IPS-20b (cell line): ENCODE measurements around the gene TESK2.

ENCODE experiments used
- H3K27ac ChIP-seq: one replicate; pipeline ENCODE4 v1.5.1; 2013; ENCODE audit warnings: low read length
- H3K27me3 ChIP-seq: 2 replicates; pipeline ENCODE4 v1.6.1; 2013; ENCODE audit warnings: mild to moderate bottlenecking, low read length, inconsistent platforms; ENCODE audit not compliant: insufficient read depth
- H3K36me3 ChIP-seq: 2 replicates; pipeline ENCODE4 v1.6.1; 2013; ENCODE audit warnings: low read depth, mild to moderate bottlenecking, inconsistent platforms, low read length, moderate library complexity; ENCODE audit not compliant: insufficient read depth
- H3K4me1 ChIP-seq: 2 replicates; pipeline ENCODE4 v1.6.1; 2013; ENCODE audit warnings: mild to moderate bottlenecking, control low read depth, inconsistent platforms, low read length, moderate library complexity; ENCODE audit not compliant: insufficient read depth
- H3K4me3 ChIP-seq: 2 replicates; pipeline ENCODE4 v1.5.1; 2013; ENCODE audit warnings: mild to moderate bottlenecking, low read length, inconsistent platforms
- H3K9ac ChIP-seq: 2 replicates; pipeline ENCODE4 v1.6.1; 2013; ENCODE audit warnings: low read depth, mild to moderate bottlenecking, inconsistent platforms, low read length, moderate library complexity
- H3K9me3 ChIP-seq: 2 replicates; pipeline ENCODE4 v1.6.1; 2013; ENCODE audit warnings: mild to moderate bottlenecking, low read depth, low read length, inconsistent platforms; ENCODE audit not compliant: insufficient read depth

TESK2 gene

GRCh38 chr1:45305231-45305630 is 185.7 kb downstream of the TESK2 start:
- H3K4me3 ChIP-seq, result no peak overlapping the region; the same call in 1 of the 2 replicates
- H3K4me1 ChIP-seq, result peaks cover 34% of the 10 kb centered on the region
- peak overlapping the region; percentile 92; the same call in 1 of the 2 replicates for H3K9ac ChIP-seq
- no peaks in the 10 kb centered on the region for H3K27me3 ChIP-seq
- H3K9me3 ChIP-seq, result no peaks in the 10 kb centered on the region
- no peaks in the 10 kb centered on the region for H3K36me3 ChIP-seq
- no peak overlapping the region for H3K27ac ChIP-seq

GRCh38 chr1:45304311-45305081 is 186.5 kb downstream of the TESK2 start:
- peak overlapping the region; percentile 92; the same call in 1 of the 2 replicates for H3K9ac ChIP-seq
- H3K4me3 ChIP-seq, result peak overlapping the region; percentile 88
- peaks cover 34% of the 10 kb centered on the region for H3K4me1 ChIP-seq
- no peaks in the 10 kb centered on the region for H3K9me3 ChIP-seq
- peak overlapping the region; percentile 91 for H3K27ac ChIP-seq
- no peaks in the 10 kb centered on the region for H3K27me3 ChIP-seq
- H3K36me3 ChIP-seq, result no peaks in the 10 kb centered on the region

- peaks cover 34% of the 10 kb centered on the region for H3K4me1 ChIP-seq
- peak overlapping the region; percentile 92 for H3K9ac ChIP-seq
- H3K9me3 ChIP-seq, result no peaks in the 10 kb centered on the region
- H3K36me3 ChIP-seq, result no peaks in the 10 kb centered on the region
- no peaks in the 10 kb centered on the region for H3K27me3 ChIP-seq
- H3K27ac ChIP-seq, result peak overlapping the region; percentile 91
- peak overlapping the region; percentile 88 for H3K4me3 ChIP-seq
Measured at GRCh38 chr1:45303520-45304310, 187.2 kb downstream of the TESK2 start.

GRCh38 chr1:45302505-45303150 is 188.3 kb downstream of the TESK2 start:
- Histone ChIP-seq H3K27ac (no peak overlapping the region), H3K27me3 (no peaks in the 10 kb centered on the region), H3K36me3 (no peaks in the 10 kb centered on the region), H3K9ac (peak overlapping the region; percentile 88; the same call in 1 of the 2 replicates), H3K4me3 (peak overlapping the region; percentile 85), H3K9me3 (no peaks in the 10 kb centered on the region), H3K4me1 (peaks cover 34% of the 10 kb centered on the region)

- no peaks in the 10 kb centered on the region for H3K27me3 ChIP-seq
- no peaks in the 10 kb centered on the region for H3K9me3 ChIP-seq
- H3K4me3 ChIP-seq, result no peak overlapping the region
- peaks cover 15% of the 10 kb centered on the region; the same call in 1 of the 2 replicates for H3K4me1 ChIP-seq
- H3K9ac ChIP-seq, result no peak overlapping the region
- no peaks in the 10 kb centered on the region for H3K36me3 ChIP-seq
- no peak overlapping the region for H3K27ac ChIP-seq
Measured at GRCh38 chr1:45300669-45300997, 190.3 kb downstream of the TESK2 start.

- no peak overlapping the region for H3K9ac ChIP-seq
- no peaks in the 10 kb centered on the region for H3K9me3 ChIP-seq
- no peaks in the 10 kb centered on the region for H3K27me3 ChIP-seq
- no peak overlapping the region for H3K27ac ChIP-seq
- no peak overlapping the region for H3K4me3 ChIP-seq
- H3K36me3 ChIP-seq, result no peaks in the 10 kb centered on the region
- peaks cover 10% of the 10 kb centered on the region; the same call in 1 of the 2 replicates for H3K4me1 ChIP-seq
Measured at GRCh38 chr1:45299981-45300668, 190.8 kb downstream of the TESK2 start.

- no peaks in the 10 kb centered on the region for H3K36me3 ChIP-seq
Measured at GRCh38 chr1:45299296-45299695, 191.7 kb downstream of the TESK2 start.

GRCh38 chr1:45297666-45298356 is 193.2 kb downstream of the TESK2 start:
- Histone ChIP-seq H3K4me1 (no peaks in the 10 kb centered on the region), H3K27ac (no peak overlapping the region), H3K36me3 (no peaks in the 10 kb centered on the region), H3K9me3 (no peaks in the 10 kb centered on the region), H3K27me3 (no peaks in the 10 kb centered on the region), H3K9ac (no peak overlapping the region), H3K4me3 (no peak overlapping the region)

More at GRCh38 chr1:45299296-45299695, 191.7 kb downstream of the TESK2 start:
- Histone ChIP-seq H3K9ac (no peak overlapping the region), H3K9me3 (no peaks in the 10 kb centered on the region), H3K4me1 (peaks cover 2% of the 10 kb centered on the region; the same call in 1 of the 2 replicates), H3K27me3 (no peaks in the 10 kb centered on the region), H3K27ac (no peak overlapping the region), H3K4me3 (no peak overlapping the region)
